Activated naive CD4-positive, alpha-beta T cell treated with anti-CD3 and anti-CD28 coated beads, Interleukin-2, amount 10 ng/mL, durations not matched to agents 7 days and 5 days (primary cell): ENCODE results near the gene IFNGR1.
A peak's percentile ranks its signal among the peaks of the same experiment; 100 is the strongest.

ENCODE experiments used
- CTCF ChIA-PET: fragments of 350-600 bp; sonication (Branson Sonifier 250); formaldehyde crosslinking; loops from one replicate; lab custom pipeline; 2021; ENCODE audit warnings: antibody characterized with exemption; lab: Charles Lee
- DNase-seq: peaks from one replicate; pipeline ENCODE4 v3.0.0-alpha.2; 2020
- H3K27ac Mint-ChIP-seq: one replicate; pipeline ENCODE4 v1.8.0; 2021; ENCODE audit warnings: mild to moderate bottlenecking, moderate library complexity, mixed read lengths
- H3K27me3 Mint-ChIP-seq: one replicate; pipeline ENCODE4 v1.8.0; 2021; ENCODE audit warnings: mild to moderate bottlenecking, mixed read lengths
- H3K36me3 Mint-ChIP-seq: one replicate; pipeline ENCODE4 v1.8.0; 2021; ENCODE audit warnings: mixed read lengths
- H3K4me1 Mint-ChIP-seq: one replicate; pipeline ENCODE4 v1.8.0; 2021; ENCODE audit warnings: mixed read lengths
- H3K4me3 Mint-ChIP-seq: one replicate; pipeline ENCODE4 v1.8.0; 2021; ENCODE audit warnings: mild to moderate bottlenecking, moderate library complexity, mixed read lengths
- H3K9me3 Mint-ChIP-seq: one replicate; pipeline ENCODE4 v1.8.0; 2021; ENCODE audit warnings: mixed read lengths

Gene IFNGR1

GRCh38 chr6:137156650-137157049 lies 62.5 kb downstream of the IFNGR1 start:
- H3K4me3 Mint-ChIP-seq = no peak overlapping the region
- CTCF ChIA-PET = interaction anchor here (1.0 to 1.4 kb wide), 2 partner anchors 8 to 62 kb away, joined by 3 to 4 read pairs; no protein-coding TSS in a partner anchor
- H3K27me3 Mint-ChIP-seq = peaks cover 14% of the 10 kb centered on the region
- peaks cover 10% of the 10 kb centered on the region for H3K36me3 Mint-ChIP-seq
- H3K4me1 Mint-ChIP-seq = peaks cover 27% of the 10 kb centered on the region
- H3K27ac Mint-ChIP-seq = no peak overlapping the region
- DNase-seq = no peak
- peaks cover 15% of the 10 kb centered on the region for H3K9me3 Mint-ChIP-seq

GRCh38 chr6:137155830-137156229 lies 63.4 kb downstream of the IFNGR1 start:
- Mint-ChIP-seq H3K27me3 (peaks cover 8% of the 10 kb centered on the region), H3K9me3 (peaks cover 19% of the 10 kb centered on the region), H3K4me3 (peak overlapping the region; percentile 13), H3K4me1 (peaks cover 25% of the 10 kb centered on the region), H3K27ac (peak overlapping the region; percentile 66), H3K36me3 (peaks cover 10% of the 10 kb centered on the region)
- peak; percentile 51 for DNase-seq
- CTCF ChIA-PET = interaction anchor here (0.9 to 1.4 kb wide), 3 partner anchors 11 to 115 kb away, joined by 3 to 4 read pairs (median 4); no protein-coding TSS in a partner anchor

- no peak for DNase-seq
- no peak overlapping the region for H3K27ac Mint-ChIP-seq
- CTCF ChIA-PET = interaction anchor here (1.2 kb wide), 1 partner anchor 56 kb away, joined by 3 read pairs; no protein-coding TSS in a partner anchor
- H3K36me3 Mint-ChIP-seq = peaks cover 4% of the 10 kb centered on the region
- H3K27me3 Mint-ChIP-seq = peaks cover 9% of the 10 kb centered on the region
- H3K4me1 Mint-ChIP-seq = peaks cover 3% of the 10 kb centered on the region
- H3K9me3 Mint-ChIP-seq = peaks cover 4% of the 10 kb centered on the region
- no peak overlapping the region for H3K4me3 Mint-ChIP-seq
These were observed 69.1 kb downstream of the IFNGR1 start for GRCh38 chr6:137150072-137150471.

GRCh38 chr6:137149035-137149393 lies 70.2 kb downstream of the IFNGR1 start:
- H3K36me3 Mint-ChIP-seq = peaks cover 2% of the 10 kb centered on the region
- DNase-seq = no peak
- H3K27ac Mint-ChIP-seq = no peak overlapping the region
- peaks cover 13% of the 10 kb centered on the region for H3K27me3 Mint-ChIP-seq
- CTCF ChIA-PET = interaction anchor here (1.2 kb wide), 1 partner anchor 55 kb away, joined by 3 read pairs; no protein-coding TSS in a partner anchor
- H3K4me3 Mint-ChIP-seq = no peak overlapping the region
- H3K9me3 Mint-ChIP-seq = peaks cover 4% of the 10 kb centered on the region
- H3K4me1 Mint-ChIP-seq = no peaks in the 10 kb centered on the region

- CTCF ChIA-PET = no interaction called here
- Mint-ChIP-seq H3K27ac (no peak overlapping the region), H3K4me3 (no peak overlapping the region), H3K9me3 (peaks cover 4% of the 10 kb centered on the region), H3K27me3 (peaks cover 13% of the 10 kb centered on the region), H3K4me1 (no peaks in the 10 kb centered on the region), H3K36me3 (peaks cover under 1% of the 10 kb centered on the region)
- DNase-seq = no peak
These were observed 70.7 kb downstream of the IFNGR1 start for GRCh38 chr6:137148306-137149034.
